ENCODE results near the gene FOXM1. TPM values are rescaled to one million over a fixed set of nuclear protein-coding genes. Genes with fewer than 3 reads are reported as not detected.

FOXM1 gene, protein sequence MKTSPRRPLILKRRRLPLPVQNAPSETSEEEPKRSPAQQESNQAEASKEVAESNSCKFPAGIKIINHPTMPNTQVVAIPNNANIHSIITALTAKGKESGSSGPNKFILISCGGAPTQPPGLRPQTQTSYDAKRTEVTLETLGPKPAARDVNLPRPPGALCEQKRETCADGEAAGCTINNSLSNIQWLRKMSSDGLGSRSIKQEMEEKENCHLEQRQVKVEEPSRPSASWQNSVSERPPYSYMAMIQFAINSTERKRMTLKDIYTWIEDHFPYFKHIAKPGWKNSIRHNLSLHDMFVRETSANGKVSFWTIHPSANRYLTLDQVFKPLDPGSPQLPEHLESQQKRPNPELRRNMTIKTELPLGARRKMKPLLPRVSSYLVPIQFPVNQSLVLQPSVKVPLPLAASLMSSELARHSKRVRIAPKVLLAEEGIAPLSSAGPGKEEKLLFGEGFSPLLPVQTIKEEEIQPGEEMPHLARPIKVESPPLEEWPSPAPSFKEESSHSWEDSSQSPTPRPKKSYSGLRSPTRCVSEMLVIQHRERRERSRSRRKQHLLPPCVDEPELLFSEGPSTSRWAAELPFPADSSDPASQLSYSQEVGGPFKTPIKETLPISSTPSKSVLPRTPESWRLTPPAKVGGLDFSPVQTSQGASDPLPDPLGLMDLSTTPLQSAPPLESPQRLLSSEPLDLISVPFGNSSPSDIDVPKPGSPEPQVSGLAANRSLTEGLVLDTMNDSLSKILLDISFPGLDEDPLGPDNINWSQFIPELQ
- 13.7 TPM for polyA plus RNA-seq (ENCODE audit: insufficient read length)

DNA sequence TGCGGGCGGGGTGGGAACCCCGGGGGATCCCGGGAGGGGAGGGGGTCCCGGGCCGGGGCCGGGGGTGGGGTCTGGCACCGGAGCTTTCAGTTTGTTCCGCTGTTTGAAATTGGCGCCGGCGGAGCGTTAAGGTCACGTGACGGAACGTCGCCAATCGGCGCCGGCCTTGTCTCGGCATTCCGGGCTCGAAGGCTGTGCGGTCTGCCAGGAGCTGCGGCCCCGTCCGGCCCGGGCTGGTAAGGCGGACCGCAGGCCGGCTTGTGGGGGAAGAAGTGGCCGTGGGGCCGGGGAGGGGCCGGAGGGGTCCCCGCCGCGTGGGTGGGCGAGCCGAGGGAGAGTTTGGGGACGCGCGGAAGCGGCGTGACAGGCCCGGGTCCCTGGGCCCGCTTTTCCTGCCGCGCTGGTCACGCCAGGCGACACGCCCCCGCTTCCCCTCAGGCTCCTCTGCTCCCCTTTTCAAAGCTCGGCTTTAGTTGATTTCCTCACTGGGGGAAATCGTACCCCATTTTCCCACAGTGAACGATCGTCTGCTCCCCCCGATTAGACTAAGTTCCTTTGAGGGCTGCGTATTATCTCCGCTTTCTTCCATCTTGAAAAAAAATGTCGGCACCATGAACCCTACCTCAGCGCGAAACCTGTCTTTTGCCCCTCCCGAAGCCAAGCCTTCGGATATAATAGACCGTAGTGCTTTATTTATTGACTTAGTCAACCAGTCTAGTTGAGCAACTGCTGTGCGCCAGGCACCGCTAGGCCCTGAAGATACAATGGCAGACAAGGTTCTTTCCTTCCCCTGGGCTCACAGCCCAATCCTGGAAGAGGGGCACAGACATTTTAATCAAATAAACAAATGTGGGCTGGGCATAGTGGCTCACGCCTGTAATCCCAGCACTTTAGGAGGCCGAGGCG is at the start of gene FOXM1, which contains the start of gene RHNO1:
Gene FOXM1, minus strand, starts transcription at position 128 of the 906 bp plus-strand sequence. CDS start 2,696 bp downstream, outside the sequence.
Gene RHNO1, plus strand, starts transcription at position 177 of the 906 bp plus-strand sequence. CDS start 8,144 bp downstream, outside the sequence.
- peak; percentile 84 for DNase-seq (ENCODE audit: low read depth)

DNA sequence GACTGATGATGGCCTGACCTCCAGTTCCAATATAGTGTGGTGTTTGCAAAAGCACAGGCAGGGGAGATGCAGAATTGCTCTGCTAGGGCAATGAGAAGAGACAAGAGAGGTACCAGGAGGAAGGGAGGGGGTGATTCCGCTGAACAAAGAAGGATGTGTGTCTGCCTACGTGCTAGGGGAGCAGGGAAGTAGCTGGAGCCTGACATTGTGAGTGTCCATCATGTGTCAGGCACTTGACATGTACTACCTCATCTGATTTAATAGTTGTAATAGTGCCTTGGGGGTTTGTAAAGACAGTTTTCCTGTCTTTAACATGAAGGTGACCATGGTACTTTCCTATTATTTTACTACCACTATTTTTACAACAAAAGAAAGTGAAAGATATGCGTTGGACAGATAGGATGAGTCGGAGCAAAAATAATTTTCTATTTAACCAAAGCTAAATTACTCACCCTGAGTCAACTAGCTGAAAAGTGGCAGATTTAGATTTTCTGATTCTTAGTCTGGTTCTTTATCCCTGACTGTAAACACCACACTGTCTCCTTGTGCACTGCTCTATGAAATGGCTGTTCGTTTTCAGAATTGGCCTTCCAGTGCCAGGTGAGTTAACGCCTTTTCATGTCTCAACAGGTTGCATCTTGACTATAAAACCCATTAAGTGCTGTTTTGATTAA is 48.5 kb upstream of the FOXM1 start:
- no peak for DNase-seq (ENCODE audit: low read depth)

DNA sequence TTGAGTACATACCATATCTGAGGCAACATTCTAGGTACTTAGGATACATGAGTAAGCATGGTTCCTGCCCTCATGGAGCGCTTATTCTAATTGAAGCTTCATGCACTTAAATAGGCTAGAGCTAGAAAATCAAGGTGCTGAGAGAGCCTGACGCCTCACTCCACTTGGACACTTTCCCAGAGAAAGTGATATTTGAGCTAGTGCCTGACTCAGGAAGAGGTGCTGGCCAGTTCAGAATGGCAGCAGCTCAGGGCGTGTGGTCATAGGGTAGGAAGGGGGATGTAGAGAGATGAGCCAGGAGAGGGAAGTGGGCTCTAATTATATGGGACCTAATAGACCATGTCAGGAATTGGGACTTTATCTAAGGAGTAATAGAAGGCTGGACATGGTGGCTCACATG is 47.0 kb upstream of the FOXM1 start:
- no peak for DNase-seq (ENCODE audit: low read depth)

DNA sequence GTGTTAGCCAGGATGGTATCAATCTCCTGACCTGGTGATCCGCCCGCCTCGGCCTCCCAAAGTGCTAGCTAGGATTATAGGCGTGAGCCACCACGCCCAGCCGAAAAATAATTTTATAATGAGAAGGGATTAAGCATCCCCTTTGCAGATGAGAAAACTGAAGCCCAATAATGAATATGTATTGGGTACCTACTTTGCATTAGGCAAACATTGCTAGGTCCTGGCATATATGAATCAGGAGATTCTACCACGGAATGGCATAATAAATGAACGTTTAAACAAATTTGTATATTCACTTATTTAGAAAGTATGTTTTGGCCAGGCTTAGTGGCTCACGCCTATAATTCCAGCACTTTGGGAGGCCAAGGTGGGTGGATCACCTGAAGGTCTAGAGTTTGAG is 46.1 kb upstream of the FOXM1 start:
- no peak for DNase-seq (ENCODE audit: low read depth)

DNA sequence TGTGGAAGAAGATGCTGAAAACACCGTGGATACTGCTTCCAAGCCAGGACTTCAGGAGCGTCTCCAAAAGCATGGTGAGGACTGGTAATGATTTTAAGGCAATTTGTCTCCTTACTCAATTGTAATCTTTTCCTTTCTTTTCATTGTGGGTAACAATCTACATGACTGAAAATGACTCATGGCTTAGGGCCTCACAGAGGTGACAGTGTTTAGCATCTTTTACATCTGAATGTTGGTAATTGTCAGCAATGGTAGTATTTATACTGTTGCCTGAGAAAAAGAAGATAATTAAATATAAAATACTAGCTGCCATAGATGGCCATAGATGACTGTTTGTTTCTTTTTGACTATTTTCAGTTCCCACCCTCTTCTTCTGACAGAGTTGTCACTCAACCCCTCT is 45.4 kb upstream of the FOXM1 start:
- no peak for DNase-seq (ENCODE audit: low read depth)

DNA sequence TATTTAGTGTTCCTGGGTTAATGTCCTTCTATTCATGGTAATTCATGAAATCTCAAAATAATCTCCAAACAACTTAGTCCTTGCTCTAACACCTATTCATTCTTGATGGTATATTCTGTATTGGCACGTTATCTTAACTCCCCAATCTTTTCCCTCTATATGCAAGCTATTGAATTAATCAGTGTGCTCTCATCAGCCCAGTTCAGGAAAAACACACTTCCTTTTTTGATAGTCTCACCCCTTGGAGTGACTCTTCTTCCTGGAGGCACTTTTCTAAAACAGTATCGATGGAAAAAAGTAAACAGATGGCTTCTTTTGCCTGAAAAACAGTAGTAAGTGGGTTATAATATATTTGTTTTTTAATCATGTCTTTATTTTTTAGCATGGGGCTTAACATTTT is 42.3 kb upstream of the FOXM1 start:
- DNase-seq (ENCODE audit: low read depth), result no peak

DNA sequence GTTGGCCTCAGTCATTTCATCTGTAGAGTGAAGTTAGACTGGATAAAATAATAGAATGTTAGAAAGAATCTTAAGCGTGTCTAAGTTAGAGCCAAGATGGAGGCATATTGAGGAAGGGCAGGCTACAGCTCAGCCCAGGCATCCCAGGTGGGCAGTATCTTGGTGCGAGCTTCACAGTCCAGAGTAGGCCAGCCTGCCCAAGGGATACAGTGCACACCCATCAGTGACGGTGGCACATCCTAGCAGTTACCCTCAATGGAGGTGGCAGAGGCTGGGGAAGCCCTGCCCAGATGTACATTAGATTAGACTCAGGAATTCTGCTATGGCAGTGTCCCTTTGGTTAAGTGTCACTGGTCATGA is 35.2 kb upstream of the FOXM1 start:
- DNase-seq (ENCODE audit: low read depth), result no peak

DNA sequence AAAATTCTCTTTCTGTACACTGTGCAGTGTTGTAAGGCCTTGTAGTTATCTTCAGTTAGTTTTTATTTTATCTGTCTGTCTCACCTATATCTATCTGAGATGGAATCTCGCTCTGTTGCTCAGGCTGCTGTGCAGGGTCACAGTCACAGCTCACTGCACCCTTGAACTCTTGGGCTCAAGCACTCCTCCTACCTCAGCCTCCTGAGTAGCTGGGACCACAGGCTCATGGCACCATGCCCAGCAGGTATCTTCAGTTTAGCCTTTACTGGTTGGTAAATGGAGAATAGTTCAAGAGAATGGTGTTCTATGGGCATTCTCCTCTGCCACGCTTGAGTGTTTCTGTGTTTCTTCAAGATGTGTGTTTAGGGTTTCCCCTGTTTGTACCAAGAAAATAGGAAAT is 27.3 kb upstream of the FOXM1 start:
- no peak for DNase-seq (ENCODE audit: low read depth)

DNA sequence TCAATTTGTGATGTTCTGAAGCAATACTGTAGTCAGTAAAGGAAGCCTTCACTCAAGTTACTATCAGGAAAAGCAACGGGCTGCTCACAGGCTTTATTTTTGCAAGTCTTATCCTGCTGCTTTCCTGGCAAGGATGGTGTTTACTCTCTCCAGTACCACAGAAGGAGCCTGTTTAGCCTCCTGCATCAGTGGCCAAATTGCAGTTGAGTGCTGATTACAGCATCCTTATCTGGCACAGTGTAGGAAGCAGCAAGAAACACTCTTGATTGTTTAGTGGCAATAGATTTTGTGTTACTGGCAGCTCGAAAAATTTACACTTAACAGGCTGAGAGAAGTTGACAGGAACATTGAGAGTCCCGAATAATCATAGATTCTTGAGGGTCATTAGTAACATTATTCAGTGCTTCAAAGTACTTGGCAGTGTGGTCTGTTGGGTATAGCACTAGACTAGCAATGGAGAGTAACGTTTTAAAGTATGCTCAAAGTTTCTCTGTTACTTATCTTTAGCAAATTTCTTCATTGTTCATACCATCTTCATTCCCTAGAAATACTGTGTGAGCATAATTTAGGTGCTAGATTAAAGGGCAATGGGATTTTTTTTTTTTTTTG is 25.4 kb upstream of the FOXM1 start:
- no peak for DNase-seq (ENCODE audit: low read depth)

DNA sequence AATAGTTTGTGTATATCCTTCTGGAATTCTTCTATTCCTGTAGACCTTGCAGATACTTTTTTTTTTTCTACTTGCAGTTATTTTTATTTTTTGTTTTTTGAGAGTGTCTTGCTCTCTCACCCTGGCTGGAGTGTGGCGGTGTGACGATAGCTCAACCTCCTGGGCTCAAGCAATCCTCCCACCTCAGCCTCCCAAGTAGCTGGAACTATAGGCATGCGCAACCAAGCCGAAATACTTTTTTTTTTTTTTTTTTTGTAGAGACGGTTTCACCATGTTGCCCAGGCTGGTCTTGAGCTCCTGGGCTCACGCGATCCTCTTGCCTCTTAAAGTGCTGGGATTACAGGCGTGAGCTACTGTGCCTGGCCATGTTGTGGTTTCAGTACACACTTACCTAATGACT is 23.7 kb upstream of the FOXM1 start:
- DNase-seq (ENCODE audit: low read depth), result no peak

DNA sequence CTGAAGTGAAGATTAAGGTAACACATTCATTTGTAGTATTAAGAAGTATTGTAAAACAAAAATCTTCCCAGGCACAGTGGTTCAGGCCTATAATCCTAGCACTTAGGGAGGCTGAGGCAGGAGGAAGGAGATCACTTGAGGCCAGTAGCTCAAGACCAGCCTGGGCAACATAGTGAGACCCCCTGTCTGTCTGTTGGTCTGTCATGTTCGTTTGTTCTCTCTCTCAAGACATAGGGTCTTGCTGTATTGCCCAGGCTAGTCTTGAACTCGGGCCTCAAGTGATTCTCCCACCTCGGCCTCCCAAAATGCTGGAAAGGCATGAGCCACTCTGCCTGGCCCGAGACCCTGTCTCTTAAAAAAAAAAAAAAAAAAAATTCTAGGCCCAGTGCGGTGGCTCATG is 20.4 kb upstream of the FOXM1 start:
- DNase-seq (ENCODE audit: low read depth), result no peak

DNA sequence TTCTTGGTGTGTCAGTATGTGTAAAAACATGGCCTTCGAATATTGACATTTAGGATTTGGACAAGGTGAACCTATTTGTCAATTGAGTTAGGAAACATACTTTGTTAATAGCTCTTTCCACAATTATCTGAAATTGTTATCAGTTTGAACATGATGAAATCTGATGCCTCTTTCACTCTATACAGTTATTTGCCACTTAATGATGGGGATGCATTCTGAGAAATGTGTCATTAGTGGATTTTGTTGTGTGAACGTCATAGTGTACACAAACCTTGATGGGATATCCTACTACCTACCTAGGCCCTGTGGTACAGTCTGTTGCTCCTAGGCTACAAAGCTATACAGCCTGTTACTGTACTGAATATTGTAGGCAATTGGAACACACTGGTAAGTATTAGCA is 18.5 kb upstream of the FOXM1 start:
- no peak for DNase-seq (ENCODE audit: low read depth)

DNA sequence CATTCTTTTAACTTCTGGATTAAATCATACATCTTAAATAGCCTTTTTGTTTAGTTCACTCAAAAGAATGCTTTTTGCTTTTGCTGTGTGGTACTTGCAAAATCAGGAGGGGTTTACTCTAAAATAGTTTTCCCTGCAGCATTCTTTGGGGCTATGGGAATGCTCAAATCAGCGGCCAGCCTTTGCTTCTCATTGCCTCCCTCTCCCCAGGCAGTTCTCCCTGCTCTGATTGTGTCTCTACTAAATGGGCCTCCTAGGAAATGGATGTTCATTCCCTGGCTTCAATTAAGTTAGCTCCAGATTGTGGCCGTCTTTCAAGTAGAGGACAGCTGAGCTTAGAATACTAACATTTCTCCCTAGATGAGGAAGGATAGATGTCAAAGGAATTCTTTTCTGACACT is 18.1 kb upstream of the FOXM1 start:
- DNase-seq (ENCODE audit: low read depth), result no peak

DNA sequence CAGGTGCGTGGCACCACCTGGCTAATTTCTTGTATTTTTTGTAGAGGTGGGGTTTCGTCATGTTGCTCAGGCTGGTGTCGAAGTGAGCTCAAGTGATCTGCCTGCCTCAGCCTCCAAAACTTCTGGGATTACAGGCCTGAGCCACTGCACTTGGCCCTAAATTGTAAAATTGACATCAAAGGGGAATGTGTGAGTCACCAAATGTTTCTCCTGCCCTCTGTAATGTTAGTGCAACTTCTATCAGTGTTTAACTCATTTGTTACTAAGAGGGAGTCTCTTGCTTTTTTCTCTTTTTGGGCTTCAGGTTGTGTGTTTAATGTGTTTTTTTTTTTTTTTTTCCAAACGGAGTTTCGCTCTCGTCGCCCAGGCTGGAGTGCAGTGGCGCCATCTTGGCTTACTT is 16.0 kb upstream of the FOXM1 start:
- DNase-seq (ENCODE audit: low read depth), result no peak

DNA sequence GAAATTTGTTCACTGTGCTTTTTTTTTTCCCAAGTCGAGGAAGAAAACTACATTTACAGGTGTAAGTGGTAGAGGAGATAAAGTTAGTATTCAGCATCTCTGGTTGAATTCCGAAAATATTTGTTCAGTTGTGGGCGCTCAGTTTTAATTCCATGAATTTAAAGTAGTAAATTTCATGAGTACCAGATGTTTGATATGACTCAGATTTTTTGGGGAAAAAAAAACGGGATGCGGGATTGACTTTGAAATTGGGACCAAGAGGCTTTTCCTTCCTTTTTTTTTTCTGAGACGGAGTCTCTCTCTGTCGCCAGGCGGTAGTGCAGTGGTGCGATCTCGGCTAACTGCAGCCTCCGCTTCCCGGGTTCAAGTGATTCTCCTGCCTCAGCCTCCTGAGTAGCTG is 15.3 kb upstream of the FOXM1 start:
- no peak for DNase-seq (ENCODE audit: low read depth)

DNA sequence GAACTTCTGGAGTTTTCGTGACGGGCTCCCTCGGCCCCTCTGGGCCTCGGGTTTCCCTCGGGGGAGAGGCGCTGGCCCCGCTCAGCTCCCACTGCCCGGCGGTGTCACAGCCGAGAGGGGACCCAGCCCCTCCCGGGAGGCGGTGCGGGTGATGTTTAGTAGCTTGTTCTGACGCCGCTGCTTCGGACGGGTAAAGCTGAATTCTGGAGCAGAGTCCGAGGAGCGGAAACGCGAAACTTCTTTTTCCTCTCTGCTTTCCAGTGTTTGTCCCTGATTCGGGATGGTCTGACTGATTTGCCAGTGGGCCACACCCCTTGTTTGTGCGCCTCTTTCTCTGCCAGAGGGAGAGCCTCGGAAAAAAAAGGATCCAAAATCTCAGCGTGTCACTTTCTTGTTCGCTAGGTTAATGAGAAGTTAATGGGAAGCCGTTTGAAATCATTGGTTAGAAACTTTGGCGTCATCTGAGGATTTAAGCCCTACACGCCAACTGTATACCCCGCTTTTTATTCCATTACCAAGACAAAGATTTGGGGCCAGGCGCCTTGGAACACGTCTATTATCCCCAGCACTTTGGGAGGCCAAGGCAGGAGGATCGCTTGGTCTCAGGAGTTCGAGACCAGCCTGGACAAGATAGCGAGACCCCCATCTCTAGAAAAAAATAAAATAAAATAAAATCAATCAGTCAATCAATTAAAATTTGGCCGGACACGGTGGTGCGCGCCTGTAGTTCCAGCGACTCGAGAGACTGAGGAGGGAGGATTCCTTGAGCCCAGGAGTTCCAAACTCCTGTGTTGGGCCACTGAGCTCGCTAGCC is 14.5 kb upstream of the FOXM1 start:
- no peak for DNase-seq (ENCODE audit: low read depth)

DNA sequence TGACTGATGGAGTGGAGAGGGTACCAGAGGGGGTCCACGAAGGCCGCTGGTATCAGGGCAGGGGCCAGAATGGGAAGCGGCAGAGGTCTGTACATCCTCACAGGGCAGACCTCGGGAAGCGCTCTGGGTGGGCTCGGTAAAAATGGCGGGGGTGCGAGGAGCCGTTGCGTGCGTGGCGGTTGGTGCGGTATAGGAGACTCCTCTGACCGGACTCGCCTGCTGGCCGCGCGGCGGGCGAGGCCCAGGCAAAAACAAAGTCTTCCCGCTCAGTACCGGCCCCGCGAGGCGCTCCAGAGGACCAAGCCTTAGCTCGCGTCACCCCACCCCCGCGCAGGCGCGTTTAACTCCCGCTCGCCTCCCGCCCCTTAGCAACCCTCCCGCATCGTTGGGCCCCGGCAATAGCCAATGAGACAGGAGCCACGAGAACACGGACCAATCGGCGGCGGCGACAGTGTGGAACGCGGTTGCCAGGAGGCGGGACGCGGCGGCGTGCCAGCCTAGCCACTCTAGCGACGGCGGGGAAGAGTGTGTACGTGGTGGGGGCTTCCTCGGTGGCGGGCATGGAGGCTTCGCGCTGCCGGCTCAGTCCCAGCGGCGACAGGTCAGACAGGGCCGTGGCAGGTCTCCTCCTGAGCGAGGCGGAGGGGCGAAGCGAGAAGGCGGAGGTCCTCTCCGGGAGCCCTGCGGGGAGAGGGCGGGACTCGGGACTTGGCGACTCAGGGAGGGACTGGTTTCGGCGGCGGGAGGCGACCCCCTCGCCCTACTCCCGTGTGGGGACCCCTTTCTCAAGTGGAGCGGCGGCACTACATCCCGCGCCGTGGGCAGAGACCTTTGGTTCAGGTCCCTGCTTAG is 13.6 kb upstream of the FOXM1 start, which contains the start of gene TULP3:
Gene TULP3, plus strand, starts transcription at position 504 of the 852 bp plus-strand sequence. Its CDS starts 57 bp downstream, at position 561.
- DNase-seq (ENCODE audit: low read depth), result peak; percentile 85

DNA sequence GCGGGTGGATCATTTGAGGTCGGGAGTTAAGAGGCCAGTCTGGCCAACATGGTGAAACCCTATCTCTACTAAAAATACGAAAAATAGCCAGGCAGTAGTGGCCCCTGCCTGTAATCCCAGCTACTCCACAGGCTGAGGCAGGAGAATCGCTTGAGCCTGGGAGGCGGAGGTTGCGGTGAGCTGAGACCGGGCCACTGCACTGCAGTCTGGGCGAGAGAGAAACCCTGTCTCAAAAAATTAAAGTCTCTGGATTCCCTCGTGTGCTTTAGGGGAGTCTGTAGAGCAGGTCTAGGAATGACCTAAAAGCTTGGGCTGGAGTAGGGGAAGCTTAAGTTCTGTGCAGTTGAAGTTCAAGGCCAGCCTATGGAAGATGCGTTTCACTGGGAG is 13.0 kb upstream of the FOXM1 start:
- no peak for DNase-seq (ENCODE audit: low read depth)
